Lung (tissue), 12 donors: ENCODE data around the gene C11orf97. TPM values are rescaled to one million over a fixed set of nuclear protein-coding genes. Genes with fewer than 3 reads are reported as not detected.

Experiments
- ATAC-seq: fragments of 200-7000 bp; cut with Tn5 transposase; one replicate; pipeline ENCODE4 v1.9.1; 2020; ENCODE audit warnings: moderate number of reproducible peaks; ENCODE audit not compliant: insufficient read depth, low FRiP score
- DNase-seq, 3 donors: peaks; one replicate each; pipeline ENCODE4 v3.0.0-alpha.2; 2013 to 2017
- H3K27ac ChIP-seq, 2 donors: one replicate each; pipeline ENCODE4 v1.5.1; 2013; ENCODE audit warnings: mild to moderate bottlenecking in 2 of 2, moderate library complexity in 2 of 2, control low read depth in 1 of 2, inconsistent platforms in 1 of 2, low read depth in 1 of 2, low read length in 1 of 2
- H3K27me3 ChIP-seq, 3 donors: one replicate each; pipeline ENCODE4 v1.5.1; 2013; ENCODE audit warnings: low read length in 2 of 3; ENCODE audit not compliant: control insufficient read depth in 3 of 3, insufficient read depth in 3 of 3
- H3K36me3 ChIP-seq, 4 donors: one replicate each; pipeline ENCODE4 v1.5.1; 2013; ENCODE audit warnings: low read length in 4 of 4, mild to moderate bottlenecking in 1 of 4, moderate library complexity in 1 of 4; ENCODE audit not compliant: control insufficient read depth in 4 of 4, insufficient read depth in 4 of 4
- H3K4me1 ChIP-seq, 5 donors: one replicate each; pipeline ENCODE4 v1.5.1; 2013; ENCODE audit warnings: low read length in 5 of 5, mild to moderate bottlenecking in 2 of 5, moderate library complexity in 1 of 5; ENCODE audit not compliant: control insufficient read depth in 5 of 5, insufficient read depth in 5 of 5
- H3K4me3 ChIP-seq: one replicate; pipeline ENCODE4 v1.5.1; 2013; ENCODE audit warnings: mild to moderate bottlenecking, control low read depth, moderate library complexity
- H3K9ac ChIP-seq, 2 donors: one replicate each; pipeline ENCODE4 v1.5.1; 2013; ENCODE audit warnings: low read length in 2 of 2, control low read depth in 1 of 2; ENCODE audit not compliant: insufficient read depth in 1 of 2
- H3K9me3 ChIP-seq, 4 donors: one replicate each; pipeline ENCODE4 v1.5.1; 2013; ENCODE audit warnings: low read length in 3 of 4, mild to moderate bottlenecking in 1 of 4, moderate library complexity in 1 of 4; ENCODE audit not compliant: control insufficient read depth in 4 of 4, insufficient read depth in 3 of 4
- WGBS, 2 donors: extraction: QIAGEN DNeasy Blood & Tissue Kit; methylation state at CpG; one replicate each; pipeline ENCODE4 v1.1.7; 2013; 5-methylcytosine and 5-hydroxymethylcytosine counted together
- polyA plus RNA-seq, 2 donors: library from polyadenylated mRNA; stranded (reverse); fragments of 200-250 nt; gene quantifications; one replicate each; pipeline ENCODE4 v1.2.1, GENCODE V29; 2013
- total RNA-seq, 2 donors: library from RNA; depleted of rRNA in 1 of 2; stranded (reverse); fragments of >200 nt in 1 of 2; gene quantifications; one replicate each; pipeline ENCODE4 v1.2.1, GENCODE V29; 2014 to 2021
- TF ChIP-seq, protein P1 (sequence below): IDR thresholded peaks from 2 replicates; pipeline ENCODE4 v1.5.1; 2012; ENCODE audit warnings: mild to moderate bottlenecking; ENCODE audit errors: control extremely low read depth, extremely low read depth
- donor health status: control.
- donor health status: control.
- donor health status: Bipolar disorder and iron deficiency.
- donor health status: healthy.
- donor health status: DM: yes; HTN: yes; CAD: no.

The C11orf97 gene
- total and polyA plus RNA-seq, 4 donors = 4.1 to 14.7 (median 6.9) TPM

DNA sequence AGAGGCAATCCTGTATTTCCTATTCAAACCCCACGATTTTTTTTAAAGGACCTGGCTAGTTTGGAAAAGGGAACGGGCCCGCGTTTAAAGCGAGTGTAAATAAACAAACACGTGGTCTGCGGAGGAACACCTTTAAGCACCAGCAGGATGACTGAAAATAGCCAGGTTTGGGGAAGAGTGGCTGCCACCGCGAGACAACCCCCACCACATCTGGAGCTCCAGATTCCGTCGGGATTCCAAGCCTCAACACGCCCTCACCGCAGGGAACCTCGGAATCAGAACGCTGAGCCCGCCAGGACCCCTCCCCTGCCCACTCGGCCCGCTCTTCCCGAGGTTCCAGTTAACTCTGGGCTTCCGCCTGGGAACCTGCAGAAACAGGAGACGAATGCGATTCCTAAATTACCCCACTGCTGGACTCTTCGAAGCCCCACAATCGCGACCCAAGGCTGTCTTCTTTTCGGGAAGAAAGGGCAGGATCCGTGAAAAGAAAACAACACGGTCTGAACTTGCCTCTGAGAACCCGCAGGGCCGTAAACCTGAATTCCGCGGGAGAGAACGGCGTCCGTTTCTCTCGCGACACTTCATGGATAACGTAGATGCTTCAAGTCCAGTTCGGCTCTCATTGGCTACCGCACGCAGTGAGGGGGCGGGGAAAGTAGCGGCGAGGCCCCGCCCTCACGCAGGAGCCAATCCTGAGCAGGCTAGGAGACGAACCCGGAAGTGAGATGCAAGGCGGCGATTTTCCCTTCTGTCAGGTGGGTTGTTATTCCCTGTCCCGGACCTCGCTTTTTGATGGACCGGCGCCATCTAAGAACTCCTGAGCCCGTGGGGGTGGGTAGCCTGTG, 18.8 kb upstream of the C11orf97 start, which contains the start of the genes ANKRD49 and MRE11:
TSS of gene ANKRD49 (plus strand) at position 704 of the 845 bp plus-strand sequence. CDS start 2,710 bp downstream, outside the sequence.
TSS of gene MRE11 (minus strand) at position 564 of the 845 bp plus-strand sequence. CDS start 1,043 bp downstream, outside the sequence.
- peak within 1 kb of the TSS; percentile 57 to 97 for H3K9ac ChIP-seq
- peak within 1 kb of the TSS; percentile 90 for H3K4me3 ChIP-seq
- H3K27ac ChIP-seq = peak within 1 kb of the TSS; percentile 77 to 93
- WGBS, 2 donors = 0% methylated on average over 55 of the region's 55 CpGs
- H3K4me1 ChIP-seq = peaks cover 0 to 13% (median 0%) of the 10 kb centered on the region in 5 donors
- peaks cover 11 to 22% (median 19%) of the 10 kb centered on the region in 4 donors for H3K36me3 ChIP-seq
- TF ChIP-seq, protein P1, sequence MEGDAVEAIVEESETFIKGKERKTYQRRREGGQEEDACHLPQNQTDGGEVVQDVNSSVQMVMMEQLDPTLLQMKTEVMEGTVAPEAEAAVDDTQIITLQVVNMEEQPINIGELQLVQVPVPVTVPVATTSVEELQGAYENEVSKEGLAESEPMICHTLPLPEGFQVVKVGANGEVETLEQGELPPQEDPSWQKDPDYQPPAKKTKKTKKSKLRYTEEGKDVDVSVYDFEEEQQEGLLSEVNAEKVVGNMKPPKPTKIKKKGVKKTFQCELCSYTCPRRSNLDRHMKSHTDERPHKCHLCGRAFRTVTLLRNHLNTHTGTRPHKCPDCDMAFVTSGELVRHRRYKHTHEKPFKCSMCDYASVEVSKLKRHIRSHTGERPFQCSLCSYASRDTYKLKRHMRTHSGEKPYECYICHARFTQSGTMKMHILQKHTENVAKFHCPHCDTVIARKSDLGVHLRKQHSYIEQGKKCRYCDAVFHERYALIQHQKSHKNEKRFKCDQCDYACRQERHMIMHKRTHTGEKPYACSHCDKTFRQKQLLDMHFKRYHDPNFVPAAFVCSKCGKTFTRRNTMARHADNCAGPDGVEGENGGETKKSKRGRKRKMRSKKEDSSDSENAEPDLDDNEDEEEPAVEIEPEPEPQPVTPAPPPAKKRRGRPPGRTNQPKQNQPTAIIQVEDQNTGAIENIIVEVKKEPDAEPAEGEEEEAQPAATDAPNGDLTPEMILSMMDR = no peak
- DNase-seq (peak; percentile 98 to 99 (median 99)), ATAC-seq (peak; percentile 100)
- H3K9me3 ChIP-seq = no peaks in the 10 kb centered on the region
- no peaks in the 10 kb centered on the region for H3K27me3 ChIP-seq

DNA sequence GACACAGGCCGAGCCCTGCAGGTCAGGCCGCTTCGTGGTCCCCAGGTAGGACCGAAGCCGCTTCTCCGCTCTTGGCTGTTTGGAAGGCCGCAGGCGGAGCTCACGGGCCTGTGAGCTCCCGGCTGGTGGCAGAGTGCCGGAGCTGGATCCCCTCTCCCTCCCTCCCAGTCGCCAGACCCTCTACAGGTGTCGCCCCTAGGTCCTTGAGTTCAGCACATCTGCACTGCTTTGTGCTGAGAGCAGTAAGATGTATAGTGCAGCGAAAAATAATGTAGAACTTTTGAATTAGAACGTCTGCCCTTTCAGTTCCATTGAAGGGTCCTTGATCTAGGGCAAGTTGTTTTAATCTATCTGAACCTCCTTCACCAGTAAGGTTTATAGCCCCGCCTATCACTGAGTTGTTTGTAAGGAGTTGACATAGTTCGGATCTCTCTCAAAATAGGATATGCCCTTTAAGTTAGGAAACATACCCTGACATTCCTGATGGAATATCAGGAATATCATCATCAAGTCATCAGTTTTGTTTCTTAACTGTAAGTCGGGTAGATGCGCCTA, 18.1 kb upstream of the C11orf97 start:
- no peaks in the 10 kb centered on the region for H3K9me3 ChIP-seq
- WGBS, 2 donors = 4 to 6% methylated on average over 19 of the region's 19 CpGs
- peak overlapping the region; percentile 90 for H3K4me3 ChIP-seq
- DNase-seq (no peak), ATAC-seq (peak; percentile 63)
- H3K27me3 ChIP-seq = no peaks in the 10 kb centered on the region
- TF ChIP-seq, protein P1 = no peak
- peak overlapping the region; percentile 77 to 93 for H3K27ac ChIP-seq
- peak overlapping the region; percentile 57 to 66 for H3K9ac ChIP-seq
- H3K36me3 ChIP-seq = peaks cover 12 to 22% (median 14%) of the 10 kb centered on the region in 4 donors
- peaks cover 0 to 13% (median 0%) of the 10 kb centered on the region in 5 donors for H3K4me1 ChIP-seq

DNA sequence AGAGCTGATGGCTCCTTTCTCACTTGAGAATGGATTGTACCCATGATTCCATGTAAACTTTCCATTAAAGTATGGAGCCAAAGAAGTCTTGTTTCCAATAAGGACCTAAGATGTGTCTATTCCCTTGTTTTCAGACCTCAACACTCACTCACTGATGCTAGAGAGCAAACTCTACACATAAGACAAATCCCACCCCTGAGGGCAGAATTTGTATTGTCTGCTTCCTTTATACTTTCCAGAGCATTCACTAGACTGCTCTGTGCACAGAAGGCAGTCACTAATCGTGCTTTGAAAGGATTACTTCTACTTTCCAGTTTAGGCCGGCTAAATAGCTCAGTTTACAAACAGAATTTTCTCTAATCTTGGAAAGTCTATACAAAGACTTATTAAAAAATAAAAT, 12.1 kb upstream of the C11orf97 start:
- Histone ChIP-seq H3K4me3 (no peak overlapping the region), H3K27ac (no peak overlapping the region), H3K9me3 (no peaks in the 10 kb centered on the region), H3K4me1 (no peaks in the 10 kb centered on the region), H3K36me3 (peaks cover 9 to 22% (median 20%) of the 10 kb centered on the region in 4 donors), H3K9ac (no peak overlapping the region), H3K27me3 (no peaks in the 10 kb centered on the region)
- no peak for ATAC-seq
- DNase-seq = no peak
- WGBS, 2 donors = 91 to 96% methylated on average over 2 of the region's 2 CpGs
- TF ChIP-seq, protein P1 = no peak
